NCI-H2081 treated with DMSO at 0.1 percent for 48 hours (cell line): ENCODE results near the gene VANGL2.

Source experiments
- DNase-seq: peaks from one replicate; lab custom pipeline; 2025; lab: John Stamatoyannopoulos, UW

Gene VANGL2

GRCh38 chr1:160406131-160406968, 6.0 kb downstream of the VANGL2 start:
- DNase-seq: no peak

- no peak for DNase-seq
Observed at GRCh38 chr1:160407839-160408801, 7.8 kb downstream of the VANGL2 start.

GRCh38 chr1:160408864-160409263, 8.5 kb downstream of the VANGL2 start:
- no peak for DNase-seq

- DNase-seq: no peak
Observed at GRCh38 chr1:160409486-160409885, 9.1 kb downstream of the VANGL2 start.

GRCh38 chr1:160410406-160411005, 10.1 kb downstream of the VANGL2 start:
- DNase-seq: no peak

- DNase-seq: no peak
Observed at GRCh38 chr1:160411271-160412027, 11.1 kb downstream of the VANGL2 start.

- no peak for DNase-seq
Observed at GRCh38 chr1:160412028-160412362, 11.6 kb downstream of the VANGL2 start.

- no peak for DNase-seq
Observed at GRCh38 chr1:160413716-160414115, 13.4 kb downstream of the VANGL2 start.

- DNase-seq: no peak
Observed at GRCh38 chr1:160414881-160415280, 14.5 kb downstream of the VANGL2 start.

- no peak for DNase-seq
Observed at GRCh38 chr1:160415696-160416290, 15.4 kb downstream of the VANGL2 start.

- no peak for DNase-seq
Observed at GRCh38 chr1:160416369-160416768, 16.0 kb downstream of the VANGL2 start.

GRCh38 chr1:160418483-160418882, 18.1 kb downstream of the VANGL2 start:
- no peak for DNase-seq

GRCh38 chr1:160419150-160419837, 18.9 kb downstream of the VANGL2 start:
- no peak for DNase-seq

- DNase-seq: no peak
Observed at GRCh38 chr1:160419838-160420169, 19.4 kb downstream of the VANGL2 start.

GRCh38 chr1:160420881-160421842, 20.8 kb downstream of the VANGL2 start:
- DNase-seq: no peak

GRCh38 chr1:160421881-160422280, 21.5 kb downstream of the VANGL2 start:
- no peak for DNase-seq

- DNase-seq: no peak
Observed at GRCh38 chr1:160423966-160424365, 23.6 kb downstream of the VANGL2 start.

GRCh38 chr1:160425847-160426246, 25.5 kb downstream of the VANGL2 start:
- DNase-seq: no peak

GRCh38 chr1:160427625-160428024, 27.3 kb downstream of the VANGL2 start:
- no peak for DNase-seq

- DNase-seq: no peak
Observed at GRCh38 chr1:160428053-160428452, 27.7 kb downstream of the VANGL2 start.
